ENCODE data around the gene AJAP1.
"Not testable (repeated sequence)": the region's sequence is repeated elsewhere in the genome, so short reads cannot be mapped to it uniquely, and the experiment has no call there.

The AJAP1 gene

DNA sequence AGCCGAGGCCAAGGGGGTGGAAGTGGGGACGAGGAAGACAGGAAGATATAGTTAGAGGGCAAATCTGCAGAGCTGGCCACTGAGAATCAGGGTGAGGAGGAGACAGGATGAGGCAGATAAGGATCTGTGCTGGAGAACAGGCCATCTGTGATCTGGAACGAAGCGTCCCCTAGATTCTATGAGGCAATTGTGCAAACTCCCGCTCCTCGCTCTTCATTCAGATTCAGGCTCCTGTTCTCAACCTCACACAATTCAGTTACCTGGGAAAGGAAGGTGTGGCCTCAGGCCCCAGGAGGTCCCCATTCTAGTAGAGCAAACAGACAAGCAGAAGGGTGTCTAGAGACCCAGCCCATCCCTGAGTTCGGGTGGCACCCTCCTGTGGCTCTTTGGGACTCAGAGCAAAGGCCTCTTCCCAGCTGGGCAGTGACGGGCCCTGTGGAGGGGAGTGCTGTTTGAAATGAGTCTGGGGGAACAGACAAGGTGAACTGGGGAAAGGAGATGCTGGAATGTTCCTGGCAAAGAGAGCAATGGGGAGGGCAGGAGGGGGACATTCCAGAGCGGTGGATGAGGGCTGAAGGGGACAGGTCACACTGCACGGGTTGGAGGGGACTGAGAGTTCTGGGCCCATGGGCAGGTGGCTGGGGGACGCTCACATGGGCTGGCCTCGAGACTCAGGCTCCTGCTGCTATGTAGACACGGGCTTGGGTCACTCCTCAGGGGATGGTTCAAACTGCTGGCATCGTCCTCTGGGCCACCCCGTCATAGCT lies 39.9 kb upstream of the AJAP1 start:
- ChIA-PET CTCF (no interaction called here), POLR2A (no interaction called here)
- TF ChIP-seq, protein P1, sequence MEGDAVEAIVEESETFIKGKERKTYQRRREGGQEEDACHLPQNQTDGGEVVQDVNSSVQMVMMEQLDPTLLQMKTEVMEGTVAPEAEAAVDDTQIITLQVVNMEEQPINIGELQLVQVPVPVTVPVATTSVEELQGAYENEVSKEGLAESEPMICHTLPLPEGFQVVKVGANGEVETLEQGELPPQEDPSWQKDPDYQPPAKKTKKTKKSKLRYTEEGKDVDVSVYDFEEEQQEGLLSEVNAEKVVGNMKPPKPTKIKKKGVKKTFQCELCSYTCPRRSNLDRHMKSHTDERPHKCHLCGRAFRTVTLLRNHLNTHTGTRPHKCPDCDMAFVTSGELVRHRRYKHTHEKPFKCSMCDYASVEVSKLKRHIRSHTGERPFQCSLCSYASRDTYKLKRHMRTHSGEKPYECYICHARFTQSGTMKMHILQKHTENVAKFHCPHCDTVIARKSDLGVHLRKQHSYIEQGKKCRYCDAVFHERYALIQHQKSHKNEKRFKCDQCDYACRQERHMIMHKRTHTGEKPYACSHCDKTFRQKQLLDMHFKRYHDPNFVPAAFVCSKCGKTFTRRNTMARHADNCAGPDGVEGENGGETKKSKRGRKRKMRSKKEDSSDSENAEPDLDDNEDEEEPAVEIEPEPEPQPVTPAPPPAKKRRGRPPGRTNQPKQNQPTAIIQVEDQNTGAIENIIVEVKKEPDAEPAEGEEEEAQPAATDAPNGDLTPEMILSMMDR (IDR thresholded peaks at IDR 0.05; ENCODE audit: control extremely low read depth, extremely low read depth, low read depth, missing control alignments), result no peak
- DNase-seq (ENCODE audit: extremely low spot score), result no peak

DNA sequence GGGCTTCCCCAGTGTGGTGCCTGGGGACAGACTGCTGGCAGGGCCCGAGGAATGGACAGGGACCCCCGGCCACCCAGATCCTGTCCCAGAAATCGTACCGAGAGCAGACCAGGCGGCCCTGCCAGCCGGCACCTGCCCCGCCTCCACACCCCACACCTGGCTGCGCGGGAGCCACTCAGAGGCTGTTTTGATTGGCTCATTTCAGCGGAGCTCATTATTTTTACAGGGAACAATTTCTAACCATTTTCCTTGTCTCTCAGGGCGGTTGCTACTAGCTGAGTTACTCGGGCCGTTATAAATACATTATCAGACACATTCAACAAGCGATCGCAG lies 39.3 kb upstream of the AJAP1 start:
- ChIA-PET POLR2A (no interaction called here), CTCF (no interaction called here)
- TF ChIP-seq, protein P1 (IDR thresholded peaks at IDR 0.05; ENCODE audit: control extremely low read depth, extremely low read depth, low read depth, missing control alignments), result no peak
- DNase-seq (ENCODE audit: extremely low spot score), result no peak

DNA sequence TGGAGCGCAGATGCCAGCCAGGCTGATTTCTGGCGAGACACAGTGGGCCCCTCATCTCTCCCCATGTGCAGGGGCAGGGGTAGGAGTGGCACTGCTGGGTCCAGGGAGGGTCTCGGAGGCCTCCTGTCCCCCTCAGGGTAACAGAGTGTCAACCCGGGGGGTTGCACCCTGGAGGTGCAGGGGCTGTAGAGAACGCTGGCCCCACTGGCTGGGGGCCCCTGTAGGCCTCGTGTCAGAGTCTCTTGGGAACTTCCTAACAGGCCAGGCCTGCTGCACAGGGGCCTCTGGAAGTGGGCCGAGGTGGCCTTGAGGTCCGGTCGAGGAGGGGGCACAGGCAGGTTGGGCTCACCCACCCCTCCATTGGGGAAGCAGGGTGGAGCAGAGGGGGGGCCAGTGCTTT lies 38.9 kb upstream of the AJAP1 start:
- POLR2A ChIA-PET, result no interaction called here
- CTCF ChIA-PET, result no interaction called here
- TF ChIP-seq, protein P1 (IDR thresholded peaks at IDR 0.05; ENCODE audit: control extremely low read depth, extremely low read depth, low read depth, missing control alignments), result no peak
- DNase-seq (ENCODE audit: extremely low spot score), result no peak

DNA sequence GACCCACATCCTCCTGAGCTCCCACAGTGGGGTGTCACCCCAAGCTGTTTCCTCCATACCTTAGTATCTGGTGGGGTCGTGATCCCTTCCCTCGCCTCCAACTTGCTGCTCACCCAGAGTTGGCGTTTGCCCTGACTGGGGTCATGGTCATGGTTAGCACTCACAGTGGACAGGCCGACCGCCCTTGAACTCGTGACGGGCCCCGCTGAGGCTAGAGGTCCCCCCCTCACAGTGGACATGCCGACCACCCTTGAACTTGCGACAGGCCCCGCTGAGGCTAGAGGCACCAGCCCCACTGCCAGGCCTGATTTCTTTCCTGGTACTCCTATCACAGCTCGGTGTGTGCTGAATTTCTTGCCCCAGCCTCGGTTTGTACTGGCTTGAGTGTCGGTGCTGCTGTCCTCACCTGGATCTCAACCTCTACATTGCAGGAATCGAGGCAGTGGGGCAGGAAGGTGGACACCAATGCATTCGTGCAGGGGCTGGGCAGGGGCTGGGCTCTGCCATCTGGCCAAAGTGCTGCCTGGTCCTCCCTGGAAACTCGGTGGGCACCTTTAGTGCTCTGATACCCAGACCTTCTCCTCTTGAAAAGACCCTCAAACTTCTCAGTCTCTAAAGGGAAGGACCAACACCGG lies 37.5 kb upstream of the AJAP1 start:
- DNase-seq (ENCODE audit: extremely low spot score), result no peak
- POLR2A ChIA-PET, result interaction anchor here (0.6 kb wide), 1 partner anchor 19 kb away, joined by 3 read pairs; no protein-coding TSS in a partner anchor
- TF ChIP-seq, protein P1 (IDR thresholded peaks at IDR 0.05; ENCODE audit: control extremely low read depth, extremely low read depth, low read depth, missing control alignments), result no peak
- CTCF ChIA-PET, result no interaction called here

DNA sequence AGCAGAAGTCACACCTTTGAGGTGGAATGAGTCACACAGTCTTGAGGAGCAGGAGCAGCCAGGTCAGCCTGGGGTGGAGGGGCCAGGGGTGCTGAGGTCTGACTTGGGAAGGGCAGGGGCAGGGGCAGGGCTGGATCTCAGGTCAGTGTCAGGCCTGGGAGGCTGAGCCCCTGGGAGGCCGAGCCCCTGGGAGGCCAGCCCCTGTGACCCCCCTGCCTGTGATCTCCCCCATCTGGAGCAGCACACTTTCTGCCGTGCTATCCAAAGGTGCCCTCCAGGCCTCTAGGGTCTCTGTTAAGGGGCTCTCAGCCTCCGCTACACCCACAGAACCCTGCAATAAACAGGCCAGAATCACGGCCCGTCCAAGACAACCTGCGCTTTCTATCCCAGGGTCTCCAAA lies 36.9 kb upstream of the AJAP1 start:
- ChIA-PET POLR2A (no interaction called here), CTCF (no interaction called here)
- no peak for DNase-seq (ENCODE audit: extremely low spot score)
- TF ChIP-seq, protein P1 (IDR thresholded peaks at IDR 0.05; ENCODE audit: control extremely low read depth, extremely low read depth, low read depth, missing control alignments), result no peak

DNA sequence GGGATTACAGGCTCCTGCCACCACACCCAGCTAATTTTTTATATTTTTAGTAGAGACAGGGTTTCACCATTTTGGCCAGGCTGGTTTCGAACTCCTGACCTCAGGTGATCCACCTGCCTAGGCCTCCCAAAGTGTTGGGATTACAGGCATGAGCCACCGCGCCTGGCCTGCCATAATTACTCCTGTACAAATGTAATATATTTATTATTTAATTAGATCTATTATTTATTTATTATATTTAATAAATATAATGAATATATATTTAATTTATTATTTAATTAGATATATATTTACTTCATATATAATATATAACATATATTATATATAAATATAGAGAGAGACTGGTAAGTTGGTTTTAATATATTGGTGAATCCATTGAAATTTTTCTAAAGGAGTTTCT lies 35.6 kb upstream of the AJAP1 start:
- POLR2A ChIA-PET; DNase-seq (ENCODE audit: extremely low spot score); CTCF ChIA-PET: not testable (repeated sequence)

DNA sequence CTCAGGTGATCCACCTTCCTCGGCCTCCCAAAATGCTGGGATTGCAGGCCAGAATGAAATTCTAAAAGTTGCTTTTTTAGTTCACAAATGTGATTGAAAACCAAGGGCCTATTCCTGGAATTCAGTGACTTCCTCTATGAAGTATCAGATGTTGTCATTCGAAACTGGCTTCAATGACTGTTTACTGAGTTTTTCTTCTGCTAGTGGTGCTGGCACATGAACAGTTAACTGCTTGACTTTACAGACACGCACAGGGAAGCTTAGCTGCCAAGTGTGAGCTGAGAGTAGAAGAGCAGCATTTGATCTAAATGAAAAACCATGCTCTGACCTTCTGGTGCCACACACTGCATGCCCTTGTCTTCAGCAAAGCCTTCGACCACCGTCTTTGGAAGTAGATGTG lies 32.8 kb upstream of the AJAP1 start:
- POLR2A ChIA-PET, result no interaction called here
- TF ChIP-seq, protein P1 (IDR thresholded peaks at IDR 0.05; ENCODE audit: control extremely low read depth, extremely low read depth, low read depth, missing control alignments), result no peak
- no peak for DNase-seq (ENCODE audit: extremely low spot score)
- CTCF ChIA-PET, result no interaction called here

All from GM10248 (cell line).